Measurements from ENCODE around the gene TMEM150A. TPM values are rescaled to one million over a fixed set of nuclear protein-coding genes. Genes with fewer than 3 reads are reported as not detected.
A peak's percentile ranks its signal among the peaks of the same experiment; 100 is the strongest.

The TMEM150A gene
- total and polyA plus RNA-seq, 2 of the 13 experiments (the other 11 are each of a cell fraction or from before 2014, with no cell fraction given) = 30.1 to 70.4 TPM

DNA sequence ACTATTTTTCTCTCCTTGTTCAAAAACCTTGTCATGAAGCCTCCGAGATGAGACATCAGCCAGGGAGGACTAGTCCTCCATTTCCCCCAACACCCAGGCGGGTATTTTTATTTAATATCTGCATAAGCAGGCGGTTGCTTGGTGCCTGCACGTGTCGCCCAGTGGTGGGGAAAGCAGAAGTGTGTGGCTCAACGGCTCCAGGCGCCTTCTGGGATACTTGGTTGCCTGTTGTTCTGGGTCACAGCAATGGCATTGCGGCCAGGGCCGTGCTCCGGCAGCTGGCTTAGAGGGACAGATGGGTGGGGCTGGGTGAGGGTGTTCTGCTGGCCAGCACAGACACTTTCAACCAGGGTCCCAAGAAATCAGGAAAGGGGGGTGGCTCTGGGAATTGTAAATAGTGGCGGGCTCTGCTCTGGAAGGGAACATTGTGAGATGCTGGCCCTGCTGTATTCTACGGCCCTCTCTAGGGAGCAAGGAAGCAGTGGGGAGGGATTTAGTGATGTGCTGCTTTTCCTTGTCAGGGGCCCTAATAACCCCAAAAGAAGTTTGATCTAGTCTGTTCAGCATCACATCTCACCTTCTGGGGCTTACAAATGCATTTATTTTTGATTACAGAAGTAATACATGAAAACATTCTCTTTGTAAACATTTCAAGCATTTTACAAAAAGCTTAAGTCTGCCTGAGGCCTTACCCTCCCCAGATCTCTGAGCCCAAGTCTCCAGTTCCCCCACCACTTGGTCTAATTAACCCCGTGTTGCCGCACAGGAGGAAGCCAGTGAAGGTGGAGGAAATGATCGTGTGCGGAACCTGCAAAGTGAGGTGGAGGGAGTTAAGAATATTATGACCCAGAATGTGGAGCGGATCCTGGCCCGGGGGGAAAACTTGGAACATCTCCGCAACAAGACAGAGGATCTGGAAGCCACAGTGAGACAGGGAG lies 24.0 kb downstream of the TMEM150A start (continued):
- TF ChIP-seq WIZ (CRISPR knock-in tag; IDR thresholded peaks at IDR 0.05) (no peak), ZNF788 (CRISPR knock-in tag; IDR thresholded peaks at IDR 0.05; ENCODE audit: borderline replicate concordance) (0 out of 2 replicates have a peak, but pooled peaks have one; percentile 27), DMAP1 (CRISPR knock-in tag; IDR thresholded peaks at IDR 0.05) (0 out of 2 replicates have a peak, but pooled peaks have one; percentile 63), CC2D1A (CRISPR knock-in tag; IDR thresholded peaks at IDR 0.05) (no peak), FOSL1 (CRISPR knock-in tag; IDR thresholded peaks at IDR 0.05; ENCODE audit: borderline replicate concordance) (no peak), ZNF83 (CRISPR knock-in tag; IDR thresholded peaks at IDR 0.05; ENCODE audit: borderline replicate concordance) (no peak), XRCC5 (optimal IDR thresholded peaks at IDR 0.05; ENCODE audit: low read length) (no peak), HOXA5 (CRISPR knock-in tag; IDR thresholded peaks at IDR 0.05) (no peak), RFX3 (CRISPR knock-in tag; IDR thresholded peaks at IDR 0.05) (no peak), ZNF816 (CRISPR knock-in tag; IDR thresholded peaks at IDR 0.05; ENCODE audit: borderline replicate concordance) (no peak), ZZZ3 (CRISPR knock-in tag; IDR thresholded peaks at IDR 0.05; ENCODE audit: borderline replicate concordance) (no peak), REPIN1 (CRISPR knock-in tag; IDR thresholded peaks at IDR 0.05; ENCODE audit: borderline replicate concordance, low read depth) (no peak), SP4 (CRISPR knock-in tag; IDR thresholded peaks at IDR 0.05) (no peak), SNAI1 (CRISPR knock-in tag; IDR thresholded peaks at IDR 0.05; ENCODE audit: borderline replicate concordance) (no peak), KMT2B (CRISPR knock-in tag; IDR thresholded peaks at IDR 0.05) (0 out of 2 replicates have a peak, but pooled peaks have one; percentile 43), ZNF891 (CRISPR knock-in tag; IDR thresholded peaks at IDR 0.05) (no peak), ZNF33B (CRISPR knock-in tag; IDR thresholded peaks at IDR 0.05) (no peak)
- TF ChIP-seq, protein P1, sequence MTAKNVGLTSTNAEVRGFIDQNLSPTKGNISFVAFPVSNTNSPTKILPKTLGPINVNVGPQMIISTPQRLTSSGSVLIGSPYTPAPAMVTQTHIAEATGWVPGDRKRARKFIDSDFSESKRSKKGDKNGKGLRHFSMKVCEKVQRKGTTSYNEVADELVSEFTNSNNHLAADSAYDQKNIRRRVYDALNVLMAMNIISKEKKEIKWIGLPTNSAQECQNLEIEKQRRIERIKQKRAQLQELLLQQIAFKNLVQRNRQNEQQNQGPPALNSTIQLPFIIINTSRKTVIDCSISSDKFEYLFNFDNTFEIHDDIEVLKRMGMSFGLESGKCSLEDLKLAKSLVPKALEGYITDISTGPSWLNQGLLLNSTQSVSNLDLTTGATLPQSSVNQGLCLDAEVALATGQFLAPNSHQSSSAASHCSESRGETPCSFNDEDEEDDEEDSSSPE (CRISPR knock-in tag; IDR thresholded peaks at IDR 0.05) = no peak
- TF ChIP-seq, protein P2, sequence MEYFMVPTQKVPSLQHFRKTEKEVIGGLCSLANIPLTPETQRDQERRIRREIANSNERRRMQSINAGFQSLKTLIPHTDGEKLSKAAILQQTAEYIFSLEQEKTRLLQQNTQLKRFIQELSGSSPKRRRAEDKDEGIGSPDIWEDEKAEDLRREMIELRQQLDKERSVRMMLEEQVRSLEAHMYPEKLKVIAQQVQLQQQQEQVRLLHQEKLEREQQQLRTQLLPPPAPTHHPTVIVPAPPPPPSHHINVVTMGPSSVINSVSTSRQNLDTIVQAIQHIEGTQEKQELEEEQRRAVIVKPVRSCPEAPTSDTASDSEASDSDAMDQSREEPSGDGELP (IDR thresholded peaks at IDR 0.05; ENCODE audit: borderline replicate concordance, low read depth) = peak; percentile 25; the same call in 1 of the 2 replicates
- TF ChIP-seq, protein P3, sequence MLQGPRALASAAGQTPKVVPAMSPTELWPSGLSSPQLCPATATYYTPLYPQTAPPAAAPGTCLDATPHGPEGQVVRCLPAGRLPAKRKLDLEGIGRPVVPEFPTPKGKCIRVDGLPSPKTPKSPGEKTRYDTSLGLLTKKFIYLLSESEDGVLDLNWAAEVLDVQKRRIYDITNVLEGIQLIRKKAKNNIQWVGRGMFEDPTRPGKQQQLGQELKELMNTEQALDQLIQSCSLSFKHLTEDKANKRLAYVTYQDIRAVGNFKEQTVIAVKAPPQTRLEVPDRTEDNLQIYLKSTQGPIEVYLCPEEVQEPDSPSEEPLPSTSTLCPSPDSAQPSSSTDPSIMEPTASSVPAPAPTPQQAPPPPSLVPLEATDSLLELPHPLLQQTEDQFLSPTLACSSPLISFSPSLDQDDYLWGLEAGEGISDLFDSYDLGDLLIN (CRISPR knock-in tag; IDR thresholded peaks at IDR 0.05; ENCODE audit: borderline replicate concordance) = no peak
